Gastroesophageal sphincter (tissue), 3 donors: ENCODE measurements around the gene KLRG1.

ENCODE experiments used
- EP300 ChIP-seq: sonication (generic); formaldehyde crosslinking; IDR thresholded peaks from one replicate; pipeline ENCODE4 v1.6.1; 2017; ENCODE audit warnings: antibody characterized with exemption, mild to moderate bottlenecking
- POLR2AphosphoS5 ChIP-seq: sonication (generic); formaldehyde crosslinking; IDR thresholded peaks from one replicate; pipeline ENCODE4 v1.6.1; 2017; ENCODE audit warnings: antibody characterized with exemption
- TF ChIP-seq, protein P1 (sequence below), 4 experiments: fragments of 200-600 bp in 2 of 4; fragments of 450-650 bp in 2 of 4; sonication (generic) in 1 of 4; IDR thresholded peaks; one replicate each; pipeline ENCODE4 v1.5.1; 2017 to 2019; ENCODE audit warnings: antibody characterized with exemption in 4 of 4, mild to moderate bottlenecking in 2 of 4, moderate library complexity in 2 of 4

DNA sequence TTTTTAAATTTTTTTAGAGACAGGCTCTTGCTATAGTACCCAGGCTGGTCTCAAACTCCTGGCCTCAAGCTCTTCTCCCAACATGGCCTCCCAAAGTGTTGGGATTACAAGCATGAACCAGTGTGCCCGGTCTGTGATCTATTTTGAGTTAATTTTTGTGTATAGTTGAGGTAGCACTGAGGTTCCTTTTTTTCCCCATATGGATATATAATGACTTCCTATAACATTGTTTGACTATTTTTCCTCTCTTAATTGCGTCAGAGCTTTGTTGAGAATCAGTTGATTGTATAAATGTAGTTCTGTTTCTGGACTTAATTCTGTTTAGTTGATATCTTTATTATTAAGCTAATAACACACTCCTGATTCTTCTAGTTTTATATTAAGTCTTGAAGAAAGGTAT, 31.3 kb upstream of the KLRG1 start:
- TF ChIP-seq, protein P1, sequence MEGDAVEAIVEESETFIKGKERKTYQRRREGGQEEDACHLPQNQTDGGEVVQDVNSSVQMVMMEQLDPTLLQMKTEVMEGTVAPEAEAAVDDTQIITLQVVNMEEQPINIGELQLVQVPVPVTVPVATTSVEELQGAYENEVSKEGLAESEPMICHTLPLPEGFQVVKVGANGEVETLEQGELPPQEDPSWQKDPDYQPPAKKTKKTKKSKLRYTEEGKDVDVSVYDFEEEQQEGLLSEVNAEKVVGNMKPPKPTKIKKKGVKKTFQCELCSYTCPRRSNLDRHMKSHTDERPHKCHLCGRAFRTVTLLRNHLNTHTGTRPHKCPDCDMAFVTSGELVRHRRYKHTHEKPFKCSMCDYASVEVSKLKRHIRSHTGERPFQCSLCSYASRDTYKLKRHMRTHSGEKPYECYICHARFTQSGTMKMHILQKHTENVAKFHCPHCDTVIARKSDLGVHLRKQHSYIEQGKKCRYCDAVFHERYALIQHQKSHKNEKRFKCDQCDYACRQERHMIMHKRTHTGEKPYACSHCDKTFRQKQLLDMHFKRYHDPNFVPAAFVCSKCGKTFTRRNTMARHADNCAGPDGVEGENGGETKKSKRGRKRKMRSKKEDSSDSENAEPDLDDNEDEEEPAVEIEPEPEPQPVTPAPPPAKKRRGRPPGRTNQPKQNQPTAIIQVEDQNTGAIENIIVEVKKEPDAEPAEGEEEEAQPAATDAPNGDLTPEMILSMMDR (IDR thresholded peaks at IDR 0.05): no peak
- no peak for TF ChIP-seq POLR2AphosphoS5
- TF ChIP-seq EP300: no peak
